Stimulated activated CD8-positive, alpha-beta memory T cell treated with anti-CD3 and anti-CD28 coated beads, Interleukin-4, amount 100 ng/mL, for 4 hours (primary cell): ENCODE measurements around the gene RXRA.

Source experiments
- DNase-seq, 2 donors: peaks; one replicate each; pipeline ENCODE4 v3.0.0-alpha.2; 2020; ENCODE audit warnings: low read depth in 2 of 2, low spot score in 1 of 2

Gene RXRA

DNA sequence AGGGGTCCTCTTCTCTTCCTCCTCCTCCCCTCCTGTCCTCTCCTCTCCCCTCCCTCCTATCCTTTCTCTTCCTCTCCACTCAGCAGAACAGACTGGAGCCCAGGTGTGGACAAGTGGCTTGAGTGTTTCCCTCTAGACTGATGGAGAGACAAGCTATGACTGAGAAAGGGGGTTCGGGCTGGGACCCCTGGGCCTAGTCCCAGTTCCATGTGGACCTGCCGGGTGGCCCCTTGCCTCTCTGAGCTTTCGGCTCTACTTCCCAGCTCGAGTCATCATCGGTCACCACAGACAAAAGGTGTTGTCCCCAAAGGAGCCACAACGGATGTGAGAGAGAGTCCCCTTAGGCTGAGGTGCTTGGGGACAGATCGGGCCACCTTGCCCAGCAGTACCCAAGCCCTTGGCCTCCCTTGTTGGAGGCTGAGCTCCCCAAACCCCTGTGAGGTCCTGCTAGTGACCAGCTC is 3.4 kb upstream of the RXRA start:
- no peak for DNase-seq

DNA sequence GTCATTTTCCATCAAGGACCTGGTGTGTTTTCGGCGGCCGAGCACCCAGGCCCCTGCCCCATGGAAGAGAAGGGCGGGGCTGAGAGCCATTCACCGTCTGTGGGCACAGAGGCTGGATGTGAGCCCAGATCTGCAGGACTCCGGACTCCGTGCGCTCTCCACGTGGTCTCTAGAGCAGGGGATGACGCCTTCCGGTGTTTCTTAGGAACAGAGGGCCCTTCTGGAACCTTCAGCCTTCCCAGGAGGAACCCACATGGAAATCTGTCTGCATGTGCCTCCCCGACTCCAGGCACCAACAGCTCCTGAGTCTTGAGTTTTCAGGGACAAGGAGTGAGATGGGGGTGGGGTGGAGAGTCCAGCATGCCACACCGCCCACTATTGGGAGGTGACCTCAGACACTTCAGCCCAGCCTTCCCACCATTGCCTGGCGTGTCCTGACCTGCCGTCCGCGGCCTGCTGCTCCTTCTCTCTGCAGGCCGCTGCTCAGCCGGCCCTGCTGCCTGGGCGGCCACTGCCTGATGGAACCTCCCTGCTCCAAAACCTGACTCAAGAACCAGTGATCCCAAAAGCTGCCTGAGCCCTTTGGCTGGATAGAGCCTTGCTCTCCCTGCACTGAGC is 2.4 kb upstream of the RXRA start:
- no peak for DNase-seq

DNA sequence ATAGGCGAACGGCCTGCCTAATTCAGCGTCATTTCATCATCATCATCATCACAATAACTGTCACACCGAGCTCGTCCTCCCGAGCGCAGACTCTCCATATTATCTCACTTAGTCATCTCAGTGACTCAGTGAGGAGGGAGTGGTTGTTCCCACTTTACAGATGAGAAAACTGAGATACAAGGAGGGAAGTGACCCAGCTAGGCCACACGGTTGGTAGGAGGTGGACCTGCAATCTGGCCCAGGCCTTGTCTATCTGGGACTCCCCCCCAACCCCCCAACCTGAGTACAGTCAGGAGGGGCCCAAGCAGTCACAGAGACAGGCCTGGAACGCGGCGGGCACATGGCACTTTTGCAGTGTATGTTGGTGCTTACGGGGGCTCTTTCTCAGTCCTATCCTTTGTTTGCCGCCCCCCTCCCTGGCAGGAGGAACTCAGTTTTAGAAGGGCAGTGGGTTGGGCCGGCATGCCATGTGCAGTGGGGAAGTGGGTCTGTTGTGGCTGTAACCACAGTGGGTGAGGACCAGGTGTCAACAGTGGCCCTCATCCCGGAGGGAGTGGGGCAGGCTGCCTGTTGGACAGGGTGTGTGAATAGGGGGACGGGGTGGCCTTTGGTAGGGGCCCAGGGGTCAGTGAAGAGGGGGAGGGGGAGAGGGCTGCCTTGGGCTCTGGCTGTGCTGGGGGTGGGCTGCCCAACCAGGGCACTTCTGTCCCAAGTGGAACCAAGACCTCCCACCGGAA is 1.7 kb upstream of the RXRA start:
- no peak for DNase-seq

DNA sequence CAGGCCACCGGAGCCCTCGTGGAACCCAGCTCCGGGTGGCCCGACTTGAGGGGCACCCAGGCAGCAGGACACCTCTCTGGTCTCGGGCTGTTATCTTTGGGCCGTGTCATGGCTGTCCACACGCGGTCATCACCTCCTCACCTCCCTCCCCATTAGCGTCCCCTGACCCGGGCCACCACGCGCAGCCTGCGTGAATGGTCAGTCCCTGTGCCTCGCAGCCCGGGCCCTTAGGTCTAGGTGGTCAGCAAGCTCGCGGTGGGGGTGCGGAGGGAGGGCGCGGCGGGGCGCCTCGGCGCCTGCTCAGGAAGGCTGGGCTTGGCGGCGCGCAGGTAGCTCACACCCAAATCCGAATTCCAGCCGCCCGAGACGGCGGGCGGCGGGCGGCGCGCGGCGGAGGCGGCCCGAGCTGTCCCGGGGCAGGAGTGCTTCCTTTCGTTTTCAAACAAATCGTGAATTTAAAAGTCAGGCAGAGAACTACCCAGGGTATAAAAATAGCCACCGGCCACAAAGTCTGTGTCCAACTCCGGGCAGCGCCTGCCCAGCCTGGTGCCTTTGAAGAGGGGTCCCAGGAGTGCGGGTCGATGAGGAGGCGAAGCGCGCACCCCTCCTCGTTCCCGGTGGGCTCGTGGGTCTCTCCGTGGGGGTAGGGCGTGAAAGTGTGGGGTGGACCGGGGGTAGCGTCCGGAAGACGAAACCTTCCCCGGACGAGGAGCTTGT is 1.0 kb upstream of the RXRA start:
- DNase-seq = no peak

DNA sequence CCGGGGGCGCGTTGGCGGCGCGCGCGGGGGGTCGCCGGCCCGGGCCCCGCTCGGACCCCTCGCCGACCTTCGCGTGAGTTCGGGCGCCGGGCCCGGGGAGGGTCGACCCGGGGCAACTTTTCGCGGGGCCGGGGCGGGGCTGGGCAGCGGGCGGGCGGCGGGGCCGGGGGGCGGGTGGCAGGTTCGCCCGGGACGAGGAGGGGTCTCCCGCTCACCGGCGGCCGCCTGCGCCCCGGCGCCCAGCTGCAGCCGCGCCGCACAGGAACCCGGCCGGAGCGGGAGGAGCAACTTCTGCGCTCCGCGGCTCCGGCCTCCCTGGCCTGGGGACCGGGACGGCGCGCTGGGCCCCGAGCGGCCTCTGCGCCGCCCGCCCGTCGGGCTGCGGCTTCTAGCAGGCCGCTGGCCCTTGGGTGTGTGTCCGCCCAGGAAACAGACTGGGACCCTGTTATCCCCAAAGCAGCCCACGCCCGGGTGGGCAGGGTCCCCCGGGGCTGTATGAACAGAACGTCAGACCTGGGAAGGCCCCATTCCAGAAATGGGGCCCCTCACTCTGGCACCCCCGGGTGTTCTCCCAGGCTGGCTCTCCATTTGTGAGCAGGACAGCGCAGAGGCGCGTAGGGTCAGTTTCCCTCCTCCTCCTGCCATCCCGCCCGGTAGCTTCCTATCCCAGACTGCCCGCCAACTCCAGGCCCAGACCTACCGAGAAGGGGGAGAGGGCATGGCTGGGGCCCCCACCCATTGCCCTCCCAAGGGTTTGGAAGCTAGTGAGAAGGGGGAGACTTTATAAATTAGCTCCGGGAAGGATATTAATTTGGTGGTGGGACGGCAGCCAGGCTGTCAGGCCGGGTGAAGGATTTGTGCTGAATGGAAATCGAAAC is 708 bp downstream of the RXRA start:
- no peak for DNase-seq

DNA sequence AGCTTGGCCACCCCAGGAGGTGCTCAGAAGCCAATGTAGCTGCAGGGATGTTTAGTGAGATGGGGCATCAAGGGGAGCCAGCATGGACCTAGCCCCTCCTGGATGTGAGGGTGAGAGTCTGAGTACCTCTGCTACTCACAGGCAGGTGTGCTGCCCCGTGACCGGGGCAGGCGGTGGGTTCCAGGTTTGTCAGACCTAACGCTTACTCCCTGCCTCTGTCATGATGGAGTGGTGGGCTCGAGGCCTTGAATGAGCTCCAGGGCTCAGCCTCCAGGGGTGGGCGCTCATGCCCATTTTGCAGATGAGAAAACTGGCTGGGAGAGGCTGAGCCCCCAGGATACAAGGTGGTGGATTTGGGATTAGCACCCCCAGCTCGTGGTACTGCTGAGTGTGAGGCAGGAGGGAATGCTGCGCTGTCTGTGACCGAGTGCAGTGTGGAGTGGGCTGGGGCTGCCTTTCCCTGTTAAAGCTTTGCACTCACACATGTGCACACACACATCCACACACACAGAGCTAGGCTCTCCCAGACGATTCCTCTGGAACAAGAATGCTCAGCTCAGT is 1.5 kb downstream of the RXRA start:
- no peak for DNase-seq

DNA sequence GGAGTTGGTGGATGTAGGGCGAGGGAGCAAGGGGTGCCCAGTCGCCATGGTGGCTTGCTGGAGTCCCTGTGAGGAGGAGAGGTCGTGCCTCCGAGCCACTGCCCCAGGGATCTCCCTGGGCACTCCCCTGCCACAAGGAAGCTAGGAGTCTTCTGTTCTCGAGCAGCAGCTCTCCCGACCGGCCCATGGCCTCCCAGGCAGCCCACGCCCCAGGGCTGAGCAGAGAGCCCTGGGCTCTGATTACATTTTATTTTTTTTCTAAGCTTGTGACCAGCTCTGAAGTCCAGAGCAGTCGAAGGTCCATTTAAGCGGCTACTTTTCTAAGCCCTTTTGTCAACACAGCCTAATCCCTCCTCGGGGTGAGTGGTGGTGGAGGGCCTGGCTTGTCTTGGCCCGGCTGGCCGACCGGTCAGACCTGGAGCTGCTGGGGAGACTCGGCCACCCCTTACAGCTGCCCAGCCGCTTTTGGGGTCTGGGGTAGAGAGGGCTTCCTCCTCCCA is 2.1 kb downstream of the RXRA start:
- DNase-seq = no peak

DNA sequence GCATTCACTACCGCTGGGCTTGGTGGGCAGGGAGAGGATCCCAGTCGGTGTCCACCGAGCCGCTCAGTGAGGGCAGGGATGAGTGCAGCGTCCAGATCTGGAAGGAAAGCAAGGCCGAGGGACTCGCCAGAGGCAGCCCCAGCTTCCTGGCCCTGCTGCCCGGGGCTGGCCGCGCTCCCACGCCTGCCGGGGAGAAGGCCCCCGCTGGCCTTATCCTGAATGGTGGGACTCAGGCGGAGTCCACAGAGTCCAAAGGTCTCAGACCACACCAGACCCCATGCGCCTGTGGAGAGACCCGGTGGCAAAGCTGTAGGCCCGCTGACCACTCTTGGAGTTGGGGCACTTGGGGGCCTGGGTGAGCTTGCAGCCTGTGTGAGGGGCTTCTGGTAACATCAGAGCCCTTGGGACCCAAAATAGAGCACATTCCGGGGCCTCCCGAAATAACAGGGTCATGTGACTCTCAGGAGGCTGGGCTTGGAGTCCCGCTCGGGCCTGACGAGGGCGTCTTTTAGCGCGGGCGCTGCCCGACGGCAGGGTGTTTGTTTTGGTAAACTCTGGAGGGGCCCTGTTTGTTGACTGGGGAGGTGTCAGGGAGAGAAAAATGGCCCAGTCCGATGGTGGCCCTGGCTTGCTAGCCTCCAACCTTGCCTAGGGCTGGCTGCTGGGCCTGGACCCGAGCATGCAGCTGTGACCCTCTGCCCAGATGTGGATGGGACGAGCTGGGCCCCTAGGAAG is 2.8 kb downstream of the RXRA start:
- no peak for DNase-seq

DNA sequence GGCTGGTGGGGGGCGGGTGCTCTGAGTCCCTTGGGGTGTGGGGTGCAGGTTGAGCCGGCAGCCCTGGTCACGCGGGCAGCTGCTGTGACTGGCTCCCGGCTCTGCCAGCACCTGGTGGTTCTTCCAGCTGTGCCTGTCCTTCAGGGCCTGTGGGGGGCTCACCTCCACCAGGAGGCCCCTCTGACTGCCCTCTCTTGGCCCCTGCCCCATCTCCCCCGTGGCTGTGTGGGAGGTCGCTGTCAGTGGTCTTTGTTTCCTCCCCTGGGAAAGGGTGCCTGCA is 3.3 kb downstream of the RXRA start:
- DNase-seq = no peak

DNA sequence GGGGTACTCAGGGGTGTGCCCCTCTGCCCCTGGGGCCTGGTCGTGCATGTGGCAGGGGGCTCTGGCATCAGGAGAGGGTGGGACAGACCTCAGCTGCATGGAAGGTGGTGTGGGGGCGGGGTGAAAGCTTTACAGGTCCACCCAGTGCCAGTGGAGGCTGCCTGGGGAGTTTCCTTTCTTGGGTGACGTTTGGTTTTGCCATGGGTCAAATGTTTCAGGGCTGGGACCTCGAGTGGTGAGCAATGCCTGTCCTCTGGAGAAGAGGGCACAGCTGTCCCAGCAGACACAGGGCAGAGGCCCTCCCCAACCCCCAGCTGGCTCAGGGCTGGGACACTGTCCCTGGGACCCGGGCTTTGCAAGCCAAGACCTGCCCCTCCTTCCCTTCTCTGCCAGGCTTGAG is 3.6 kb downstream of the RXRA start:
- DNase-seq = no peak

DNA sequence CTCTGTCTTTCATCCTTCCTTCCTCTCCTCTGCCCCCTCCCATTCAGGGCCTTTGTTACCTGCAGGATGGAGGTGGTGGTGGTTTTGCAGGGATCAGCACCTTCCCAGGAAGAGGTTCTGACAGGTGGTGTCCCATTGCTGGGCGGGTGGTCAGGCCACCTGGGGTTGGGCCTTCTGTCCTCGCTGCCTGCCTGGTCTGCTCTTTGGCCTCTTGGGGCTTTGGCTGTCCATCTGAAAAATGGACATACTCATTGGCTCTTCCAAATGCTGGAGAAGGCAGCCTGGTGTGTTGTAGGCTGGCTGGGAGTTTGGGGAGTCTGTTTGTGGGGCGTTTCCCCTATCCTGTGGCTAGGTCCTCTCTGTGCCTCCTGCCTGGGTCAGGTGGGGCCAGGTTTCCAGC is 4.3 kb downstream of the RXRA start:
- no peak for DNase-seq

DNA sequence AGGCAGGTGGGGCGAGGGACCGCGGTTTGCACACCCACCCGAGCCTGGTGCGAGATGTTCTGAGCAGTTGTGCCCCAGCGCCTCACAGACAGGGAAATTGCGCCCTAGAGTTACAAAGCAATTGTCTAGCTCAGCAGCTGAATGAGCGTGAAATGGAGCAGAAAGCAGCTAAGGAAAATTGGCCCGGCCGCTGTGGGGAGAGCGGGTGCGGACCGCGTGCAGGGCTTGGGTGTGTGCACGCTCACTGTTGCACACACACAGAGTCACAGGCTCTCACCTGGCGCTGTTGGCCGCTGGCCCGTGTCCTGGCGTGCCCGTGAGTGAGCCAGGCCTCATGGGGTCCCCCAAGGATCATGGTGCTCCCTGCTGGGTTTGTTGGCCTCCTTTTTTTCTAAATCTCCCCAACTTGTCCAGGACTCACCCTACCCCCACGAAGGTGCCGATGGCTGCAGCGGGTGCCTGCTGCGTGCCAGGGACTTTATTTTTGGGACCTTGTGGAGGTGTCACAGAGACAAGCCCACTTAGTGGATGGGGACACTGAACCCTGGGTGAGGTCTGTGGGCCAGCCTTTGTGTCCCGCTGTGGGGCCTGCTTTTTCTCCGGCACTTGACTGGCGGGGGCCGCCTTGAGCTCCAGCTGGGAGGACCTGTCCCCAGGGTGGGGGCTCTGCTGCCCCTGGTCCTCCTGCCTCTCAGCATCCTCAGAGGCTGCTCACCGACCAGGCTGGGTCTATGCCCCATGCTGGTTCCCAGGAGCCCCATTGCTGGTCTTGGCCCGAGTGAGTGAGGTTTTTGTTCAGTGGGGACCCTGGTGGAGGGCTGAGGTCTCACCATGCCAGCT is 5.2 kb downstream of the RXRA start:
- DNase-seq = no peak

DNA sequence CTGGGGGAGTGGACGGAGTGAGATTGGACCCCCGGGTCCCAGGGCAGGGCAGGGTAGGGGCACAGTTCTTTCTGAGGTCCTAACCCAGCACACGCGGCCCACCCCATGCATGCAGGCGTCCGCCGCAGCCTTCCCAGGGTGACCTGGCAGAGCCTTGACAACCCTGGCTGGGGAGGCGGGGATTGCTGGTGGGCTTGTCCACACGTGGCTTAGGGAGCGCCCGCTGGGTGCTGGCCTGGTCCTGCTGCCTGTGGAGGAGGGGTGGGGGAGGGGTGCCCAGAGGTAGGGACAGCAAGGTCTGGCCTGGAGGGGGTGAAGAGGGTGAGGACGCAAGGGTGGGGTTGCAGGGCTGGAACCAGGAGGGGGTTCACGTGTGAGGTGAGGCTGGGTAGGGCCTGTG is 6.0 kb downstream of the RXRA start:
- DNase-seq = no peak

DNA sequence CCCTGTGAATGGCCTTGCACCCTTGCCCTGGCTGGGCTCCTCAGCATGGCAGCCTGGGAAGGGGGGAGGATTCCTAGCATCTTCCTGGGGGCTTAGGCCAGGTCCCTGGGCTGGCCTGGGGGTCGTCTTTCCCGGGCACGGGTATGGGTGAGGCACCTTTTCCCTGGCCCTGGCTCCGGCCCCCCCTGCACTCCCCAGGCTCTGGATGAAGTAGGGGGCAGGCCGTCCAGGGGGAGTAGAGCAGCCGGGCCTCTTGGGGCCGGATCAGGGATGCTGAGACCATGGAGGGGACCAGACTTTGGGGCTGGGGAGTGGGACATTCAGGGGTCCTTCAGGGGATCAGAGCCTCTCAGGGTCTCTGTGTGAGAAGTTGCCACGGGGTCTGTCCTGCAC is 6.6 kb downstream of the RXRA start:
- no peak for DNase-seq

DNA sequence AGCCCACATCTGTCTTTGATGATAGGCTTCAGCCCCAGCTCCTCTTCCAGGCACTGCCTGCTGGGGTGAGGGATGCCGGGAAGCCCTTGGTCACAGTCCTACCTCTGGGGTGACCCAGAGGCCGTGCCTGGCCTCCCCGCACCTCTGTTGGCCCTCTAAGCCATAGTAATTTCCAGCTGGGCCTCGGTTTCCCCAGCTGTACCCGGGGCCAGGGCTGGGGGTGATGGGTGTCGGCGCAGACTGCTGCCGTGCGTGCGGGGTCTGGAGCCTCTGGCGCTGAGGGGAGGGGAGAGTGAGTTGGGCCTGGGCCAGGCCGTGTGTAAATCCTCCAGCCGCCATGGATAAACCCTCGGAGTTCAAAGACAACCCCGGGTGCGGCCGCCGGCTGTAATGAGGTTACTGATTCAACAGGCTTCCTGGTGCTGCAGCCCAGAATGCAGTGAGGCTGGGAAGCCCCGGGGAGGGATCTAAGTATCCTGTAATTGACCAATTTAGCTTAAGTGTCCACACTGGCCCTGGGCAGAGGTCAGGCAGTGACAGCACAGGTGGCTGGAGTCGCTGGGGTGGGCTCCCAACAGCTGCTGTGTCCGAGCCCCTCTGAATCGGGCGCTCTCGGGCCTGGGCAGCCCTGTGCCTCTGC is 7.1 kb downstream of the RXRA start:
- no peak for DNase-seq

DNA sequence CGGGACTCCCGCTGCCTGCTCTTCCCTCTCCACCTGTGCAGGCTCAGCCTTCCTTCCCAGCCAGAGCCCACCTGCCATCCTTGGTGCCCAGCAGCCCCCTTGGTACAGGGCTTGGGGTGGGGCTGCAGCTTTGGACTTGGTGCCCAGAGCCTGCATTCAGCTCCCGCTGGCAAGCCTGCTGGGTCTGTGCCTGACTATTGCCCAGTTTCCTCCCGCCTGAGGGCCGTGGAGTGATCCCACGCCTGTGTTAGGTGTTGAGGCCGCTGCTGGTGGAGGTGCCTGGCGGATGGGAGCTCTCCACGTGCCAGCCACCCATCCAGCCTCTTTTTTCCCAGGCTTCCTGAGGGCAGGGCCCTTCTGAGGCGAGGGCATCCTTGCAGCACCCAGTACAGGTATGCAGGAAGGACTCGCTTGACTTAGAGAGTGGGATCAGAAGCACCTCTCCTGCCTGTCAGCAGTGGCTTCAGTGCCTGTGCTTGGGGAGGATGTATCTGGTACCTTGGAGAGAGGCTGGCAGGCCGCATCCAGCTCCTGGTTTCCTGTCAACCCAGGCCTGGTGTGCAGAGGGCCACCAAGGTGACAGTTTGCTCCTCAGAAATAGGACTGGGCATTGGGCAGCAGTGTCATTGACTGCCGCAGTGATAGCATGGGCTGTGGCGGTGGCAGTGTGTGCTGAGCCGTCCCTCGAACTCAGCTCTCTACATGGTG is 7.8 kb downstream of the RXRA start:
- no peak for DNase-seq

DNA sequence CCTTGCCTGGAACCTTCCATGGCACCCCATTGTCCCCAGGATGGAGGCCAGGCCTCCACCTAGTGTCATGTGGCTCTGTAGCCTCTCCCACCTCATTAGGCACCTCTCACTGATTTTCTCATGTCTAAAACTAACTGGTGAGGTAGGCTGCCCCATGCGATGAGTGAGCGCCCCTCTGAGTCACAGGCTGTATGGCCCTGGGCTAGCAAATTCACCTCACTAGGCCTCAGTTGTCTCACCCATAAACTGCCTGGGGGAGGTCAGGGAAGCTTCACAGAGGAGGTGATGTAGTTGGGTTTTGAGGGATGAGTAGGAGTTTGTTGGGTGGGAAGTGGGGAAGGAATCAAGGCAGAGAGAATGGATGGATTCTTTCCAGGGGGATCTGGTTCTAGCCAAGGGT is 8.8 kb downstream of the RXRA start:
- DNase-seq = no peak

DNA sequence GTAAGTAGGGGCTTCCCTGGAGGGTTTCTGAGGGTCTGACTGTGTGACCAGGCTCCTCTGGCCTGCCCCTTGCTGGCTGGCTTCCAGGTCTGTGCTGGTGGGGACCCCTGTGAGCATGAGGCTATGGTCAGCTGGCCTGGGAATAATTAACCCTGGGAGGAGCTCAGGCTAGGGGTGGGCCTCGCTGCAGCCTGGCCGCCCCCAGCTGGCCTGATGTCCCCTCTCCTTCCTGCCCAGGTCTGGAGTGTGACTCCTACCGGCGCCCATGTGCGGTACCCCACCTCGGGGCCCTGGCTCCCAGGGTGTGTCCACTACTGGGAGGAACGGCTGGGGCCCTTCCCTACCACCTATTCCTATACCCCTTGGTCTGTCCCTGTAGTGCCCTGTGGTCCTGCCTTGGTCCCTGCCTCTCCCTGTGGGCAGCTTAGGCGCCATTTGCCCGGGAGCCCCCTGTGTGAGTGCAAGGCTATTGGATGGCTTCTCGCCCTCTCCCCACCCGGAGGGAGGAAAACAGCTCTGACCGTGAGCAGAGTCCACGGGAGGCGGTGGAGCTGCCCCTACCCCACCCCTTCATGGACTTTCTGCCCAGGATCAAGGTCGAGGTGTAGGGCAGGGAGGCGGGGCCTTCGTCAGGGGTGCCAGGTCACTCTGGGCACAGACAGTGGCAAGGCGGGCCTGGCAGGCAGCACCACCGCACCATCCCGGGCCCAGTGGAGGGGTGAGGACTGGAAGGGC is 9.4 kb downstream of the RXRA start:
- no peak for DNase-seq
